ENCODE data around the gene PDE6G.

The PDE6G gene

DNA sequence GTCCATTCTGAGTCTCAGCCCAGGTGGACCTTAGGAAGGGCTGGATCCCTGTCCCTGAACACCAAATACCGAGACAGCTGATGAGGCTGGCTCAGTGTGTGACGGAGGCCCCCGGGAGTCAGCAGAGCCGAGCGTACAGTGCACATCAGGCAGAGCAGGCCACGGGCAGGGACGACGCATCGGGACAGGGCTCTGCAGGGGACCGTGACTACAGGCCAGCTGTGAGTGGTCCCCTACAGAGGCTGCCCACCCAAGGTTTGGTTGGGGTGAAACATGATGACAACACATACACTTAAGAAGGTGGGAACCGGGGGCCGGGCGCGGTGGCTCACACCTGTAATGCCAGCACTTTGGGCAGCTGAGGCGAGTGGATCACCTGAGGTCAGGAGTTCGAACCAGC is 16.6 kb upstream of the PDE6G start:
- no peak overlapping the region for H3K4me3 ChIP-seq (replicated peaks; ENCODE audit: low read depth, low read length)
- DNase-seq (ENCODE audit: extremely low read depth, low read depth), result no peak
- TF ChIP-seq, protein P1, sequence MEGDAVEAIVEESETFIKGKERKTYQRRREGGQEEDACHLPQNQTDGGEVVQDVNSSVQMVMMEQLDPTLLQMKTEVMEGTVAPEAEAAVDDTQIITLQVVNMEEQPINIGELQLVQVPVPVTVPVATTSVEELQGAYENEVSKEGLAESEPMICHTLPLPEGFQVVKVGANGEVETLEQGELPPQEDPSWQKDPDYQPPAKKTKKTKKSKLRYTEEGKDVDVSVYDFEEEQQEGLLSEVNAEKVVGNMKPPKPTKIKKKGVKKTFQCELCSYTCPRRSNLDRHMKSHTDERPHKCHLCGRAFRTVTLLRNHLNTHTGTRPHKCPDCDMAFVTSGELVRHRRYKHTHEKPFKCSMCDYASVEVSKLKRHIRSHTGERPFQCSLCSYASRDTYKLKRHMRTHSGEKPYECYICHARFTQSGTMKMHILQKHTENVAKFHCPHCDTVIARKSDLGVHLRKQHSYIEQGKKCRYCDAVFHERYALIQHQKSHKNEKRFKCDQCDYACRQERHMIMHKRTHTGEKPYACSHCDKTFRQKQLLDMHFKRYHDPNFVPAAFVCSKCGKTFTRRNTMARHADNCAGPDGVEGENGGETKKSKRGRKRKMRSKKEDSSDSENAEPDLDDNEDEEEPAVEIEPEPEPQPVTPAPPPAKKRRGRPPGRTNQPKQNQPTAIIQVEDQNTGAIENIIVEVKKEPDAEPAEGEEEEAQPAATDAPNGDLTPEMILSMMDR (IDR thresholded peaks at IDR 0.05; ENCODE audit: low read depth, low read length, missing control alignments), result no peak

DNA sequence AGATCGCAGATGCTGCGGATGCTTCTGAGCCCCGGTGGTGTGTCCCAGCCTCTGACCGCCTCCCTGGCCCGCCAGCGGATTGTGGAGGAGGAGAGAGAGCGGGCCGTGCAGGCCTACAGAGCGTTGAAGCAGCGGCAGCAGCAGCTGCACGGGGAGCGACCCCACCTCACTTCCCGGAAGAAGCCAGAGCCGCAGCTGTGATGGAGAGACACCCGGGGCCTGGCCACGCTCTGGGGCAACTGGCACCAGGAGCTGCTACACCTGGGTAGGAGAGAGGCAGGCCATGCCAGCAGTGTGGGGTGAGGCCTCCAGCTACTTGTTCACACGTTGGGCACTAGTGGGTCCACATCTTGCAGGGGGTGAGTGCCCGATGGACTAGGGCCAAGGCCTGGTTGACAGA is 16.2 kb upstream of the PDE6G start:
- no peak overlapping the region for H3K4me3 ChIP-seq (replicated peaks; ENCODE audit: low read depth, low read length)
- no peak for DNase-seq (ENCODE audit: extremely low read depth, low read depth)
- TF ChIP-seq, protein P1 (IDR thresholded peaks at IDR 0.05; ENCODE audit: low read depth, low read length, missing control alignments), result no peak

DNA sequence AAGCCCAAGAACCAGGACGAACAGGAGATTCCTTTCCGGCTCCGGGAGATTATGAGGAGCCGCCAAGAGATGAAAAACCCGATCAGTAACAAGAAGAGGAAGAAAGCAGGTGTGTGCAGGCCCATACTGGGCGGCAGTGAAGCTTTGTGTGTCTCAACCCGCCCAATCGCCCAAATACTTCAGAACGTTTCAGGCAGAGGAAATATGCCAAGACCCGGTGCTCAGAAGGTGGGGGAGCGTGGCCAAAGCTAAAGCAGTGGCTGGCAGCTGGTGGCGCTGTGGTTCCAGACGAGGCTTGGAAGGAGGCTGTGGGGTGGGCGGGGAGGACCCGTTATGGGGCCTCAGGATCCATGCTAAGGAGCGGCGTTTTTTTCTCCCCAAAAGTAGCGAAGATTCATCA is 11.4 kb upstream of the PDE6G start:
- no peak for DNase-seq (ENCODE audit: extremely low read depth, low read depth)
- TF ChIP-seq, protein P1 (IDR thresholded peaks at IDR 0.05; ENCODE audit: low read depth, low read length, missing control alignments), result no peak
- peak overlapping the region; percentile 97 for H3K4me3 ChIP-seq (replicated peaks; ENCODE audit: low read depth, low read length)

DNA sequence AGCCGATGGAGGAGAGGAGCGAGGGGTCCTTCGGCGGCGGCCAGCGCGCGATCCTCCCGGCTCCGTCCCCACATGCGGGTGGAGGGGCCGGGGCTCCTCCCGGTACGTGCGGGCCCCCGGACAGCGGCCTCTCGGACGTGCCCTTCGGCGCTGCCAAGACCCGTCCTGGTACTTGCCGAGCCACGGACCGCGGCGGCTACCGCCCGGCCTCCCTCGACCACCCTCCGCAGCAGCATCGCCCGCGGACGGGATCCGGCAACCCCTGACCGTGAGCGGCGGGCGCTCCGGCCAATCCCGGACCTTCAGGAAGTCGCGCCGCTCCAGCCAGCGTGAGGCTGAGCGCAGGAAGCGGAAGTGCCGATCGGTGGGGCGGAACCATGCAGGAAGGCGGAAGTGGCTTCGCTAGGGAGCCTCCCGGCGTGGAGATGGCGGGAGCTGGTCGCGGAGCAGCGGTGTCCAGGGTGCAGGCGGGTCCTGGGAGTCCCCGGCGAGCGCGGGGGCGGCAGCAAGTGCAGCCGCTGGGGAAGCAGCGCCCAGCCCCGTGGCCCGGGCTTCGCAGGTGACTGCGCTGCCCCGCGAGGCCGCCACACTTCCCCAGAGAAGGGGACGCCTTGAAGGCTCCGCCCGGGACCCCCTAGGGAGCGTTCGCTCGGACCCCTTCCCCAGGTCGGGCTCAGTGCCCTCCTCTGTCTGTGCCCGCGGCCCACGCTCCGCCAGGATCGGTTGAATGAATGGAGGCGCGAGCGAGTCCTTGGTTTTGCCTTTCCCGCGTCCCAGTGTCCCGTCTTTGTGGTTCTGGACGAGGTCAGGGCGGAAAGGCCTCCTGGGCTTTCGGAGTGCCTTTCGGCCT is 10.2 kb upstream of the PDE6G start, which contains the start of the genes CCDC137 and OXLD1:
TSS of gene CCDC137 (plus strand) at position 396 of the 850 bp plus-strand sequence. CDS start at position 426, 30 bp downstream.
TSS of gene OXLD1 (minus strand) at position 264 of the 850 bp plus-strand sequence. CDS start at position 236, 28 bp downstream.
- TF ChIP-seq, protein P1 (IDR thresholded peaks at IDR 0.05; ENCODE audit: low read depth, low read length, missing control alignments), result no peak
- peak within 1 kb of the TSS; percentile 97 for H3K4me3 ChIP-seq (replicated peaks; ENCODE audit: low read depth, low read length)
- DNase-seq (ENCODE audit: extremely low read depth, low read depth), result peak; percentile 82

DNA sequence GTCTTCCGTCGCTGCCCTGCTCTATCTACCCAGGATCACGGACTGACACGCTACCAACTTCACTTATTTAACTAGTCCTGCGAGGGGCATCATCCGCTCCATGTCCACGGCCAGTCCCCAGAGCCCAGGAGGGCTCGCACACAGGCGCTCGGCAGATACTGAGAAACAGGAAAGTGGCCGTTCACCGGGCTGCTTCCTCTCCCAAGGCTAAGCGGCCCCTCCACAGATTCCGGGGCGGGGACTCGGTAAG is 9.7 kb upstream of the PDE6G start:
- H3K4me3 ChIP-seq (replicated peaks; ENCODE audit: low read depth, low read length), result peak overlapping the region; percentile 97
- no peak for DNase-seq (ENCODE audit: extremely low read depth, low read depth)
- TF ChIP-seq, protein P1 (IDR thresholded peaks at IDR 0.05; ENCODE audit: low read depth, low read length, missing control alignments), result no peak

DNA sequence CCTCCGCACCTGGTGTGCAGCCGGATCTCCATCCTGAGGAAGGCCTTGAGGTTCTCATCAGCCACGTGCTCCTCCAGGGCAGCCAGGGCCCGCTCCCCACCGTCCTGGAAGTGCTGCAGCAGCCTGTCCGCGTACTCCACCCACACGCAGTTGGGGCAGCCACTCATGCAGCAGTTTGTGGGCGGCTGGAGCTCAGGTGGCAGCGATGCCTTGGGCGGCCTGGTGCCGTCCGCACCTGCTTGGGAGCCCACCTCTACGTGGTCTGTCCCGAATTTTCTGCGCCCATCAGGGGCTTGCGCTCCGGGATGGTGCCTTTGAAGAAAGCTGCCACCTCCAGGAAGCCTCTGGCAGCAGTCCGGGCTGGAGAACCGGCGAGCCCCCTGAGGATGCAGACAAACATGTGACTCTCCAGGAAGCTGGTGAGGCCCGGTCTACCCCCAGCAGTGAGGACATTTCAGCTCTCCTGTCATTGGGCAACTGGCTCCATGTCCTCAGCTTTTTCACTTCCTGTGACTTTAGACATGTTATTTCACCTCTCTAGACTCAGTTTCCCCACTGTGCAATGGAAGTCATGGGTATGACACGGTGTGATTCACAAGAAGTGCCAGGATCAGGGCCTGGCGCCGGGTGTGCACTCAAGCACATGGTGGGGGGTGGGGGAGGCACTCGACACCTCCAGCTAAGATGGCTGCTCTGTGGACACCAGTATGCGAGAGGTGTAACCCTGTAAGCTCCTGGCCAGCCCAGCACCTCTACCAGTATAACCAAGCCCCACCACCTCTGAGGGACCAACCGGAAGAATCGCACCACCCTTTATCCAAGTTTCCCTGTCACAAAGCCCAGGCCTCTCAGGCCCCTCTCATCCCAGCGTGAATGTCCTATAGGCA is 9.1 kb upstream of the PDE6G start:
- no peak for DNase-seq (ENCODE audit: extremely low read depth, low read depth)
- TF ChIP-seq, protein P1 (IDR thresholded peaks at IDR 0.05; ENCODE audit: low read depth, low read length, missing control alignments), result no peak
- peak overlapping the region; percentile 97 for H3K4me3 ChIP-seq (replicated peaks; ENCODE audit: low read depth, low read length)

Data from HFF-Myc (cell line).